C4-2B (cell line): ENCODE data around the gene JMJD8.

Experiments
- ZFX ChIP-seq: fragments of 450-650 bp; IDR thresholded peaks from 2 replicates; pipeline ENCODE4 v1.6.1; 2017
- TF ChIP-seq, protein P1 (sequence below): fragments of 450-650 bp; conservative IDR thresholded peaks from 2 replicates; pipeline ENCODE4 v1.5.1; 2017; ENCODE audit warnings: mild to moderate bottlenecking

DNA sequence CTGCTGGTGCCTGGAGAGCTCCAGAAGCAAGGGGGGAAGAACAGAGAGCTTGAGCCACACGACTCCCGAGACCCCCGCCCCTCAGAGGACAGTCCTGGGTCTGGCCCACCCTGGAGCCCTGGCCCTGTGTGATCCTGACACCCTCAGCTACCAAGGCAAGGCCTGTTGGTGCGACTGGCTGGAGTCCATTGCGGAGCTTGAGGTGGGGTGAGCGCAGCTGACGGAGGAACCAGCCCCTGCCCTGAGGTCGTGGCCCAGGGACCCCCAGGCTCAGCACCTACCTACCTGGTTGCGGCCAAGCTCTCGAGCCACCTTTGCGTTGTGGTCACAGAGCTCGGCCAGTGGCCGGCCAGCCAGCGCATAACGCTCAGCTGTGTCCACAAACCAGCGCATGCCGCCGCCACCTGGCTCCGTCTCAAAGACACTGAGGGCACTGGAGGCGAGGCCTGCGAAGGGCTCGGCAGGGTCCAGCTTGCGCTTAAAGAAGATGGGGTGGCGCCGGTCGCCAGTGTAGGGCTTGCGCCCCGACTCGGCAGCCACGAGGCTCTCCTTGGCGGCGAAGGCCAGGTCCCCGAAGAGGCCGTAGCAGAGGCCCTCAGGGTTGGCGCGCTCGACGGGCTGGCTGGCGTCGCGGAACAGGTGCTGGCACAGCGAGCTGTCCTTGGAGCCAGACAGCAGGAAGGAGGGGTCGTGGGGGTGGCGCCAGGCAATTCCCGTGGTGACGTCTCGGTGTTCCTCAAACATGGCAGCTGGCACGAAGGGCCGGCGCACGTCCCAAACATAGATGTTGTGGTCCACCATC is 2.5 kb upstream of the JMJD8 start:
- TF ChIP-seq, protein P1, sequence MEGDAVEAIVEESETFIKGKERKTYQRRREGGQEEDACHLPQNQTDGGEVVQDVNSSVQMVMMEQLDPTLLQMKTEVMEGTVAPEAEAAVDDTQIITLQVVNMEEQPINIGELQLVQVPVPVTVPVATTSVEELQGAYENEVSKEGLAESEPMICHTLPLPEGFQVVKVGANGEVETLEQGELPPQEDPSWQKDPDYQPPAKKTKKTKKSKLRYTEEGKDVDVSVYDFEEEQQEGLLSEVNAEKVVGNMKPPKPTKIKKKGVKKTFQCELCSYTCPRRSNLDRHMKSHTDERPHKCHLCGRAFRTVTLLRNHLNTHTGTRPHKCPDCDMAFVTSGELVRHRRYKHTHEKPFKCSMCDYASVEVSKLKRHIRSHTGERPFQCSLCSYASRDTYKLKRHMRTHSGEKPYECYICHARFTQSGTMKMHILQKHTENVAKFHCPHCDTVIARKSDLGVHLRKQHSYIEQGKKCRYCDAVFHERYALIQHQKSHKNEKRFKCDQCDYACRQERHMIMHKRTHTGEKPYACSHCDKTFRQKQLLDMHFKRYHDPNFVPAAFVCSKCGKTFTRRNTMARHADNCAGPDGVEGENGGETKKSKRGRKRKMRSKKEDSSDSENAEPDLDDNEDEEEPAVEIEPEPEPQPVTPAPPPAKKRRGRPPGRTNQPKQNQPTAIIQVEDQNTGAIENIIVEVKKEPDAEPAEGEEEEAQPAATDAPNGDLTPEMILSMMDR, result no peak
- no peak for TF ChIP-seq ZFX
